NT2/D1 (cell line): ENCODE results near the gene PLA2G4D.

Source experiments
- SUZ12 ChIP-seq: IDR thresholded peaks from 2 replicates; pipeline ENCODE4 v1.6.1; 2011; ENCODE audit not compliant: insufficient read length, insufficient read depth; ENCODE audit errors: extremely low read depth
- YY1 ChIP-seq: IDR thresholded peaks from 2 replicates; pipeline ENCODE4 v1.6.1; 2011; ENCODE audit not compliant: insufficient read length, insufficient read depth
- ZNF274 ChIP-seq: IDR thresholded peaks from 2 replicates; pipeline ENCODE4 v1.6.1; 2011; ENCODE audit warnings: mild to moderate bottlenecking, low read depth, low read length

DNA sequence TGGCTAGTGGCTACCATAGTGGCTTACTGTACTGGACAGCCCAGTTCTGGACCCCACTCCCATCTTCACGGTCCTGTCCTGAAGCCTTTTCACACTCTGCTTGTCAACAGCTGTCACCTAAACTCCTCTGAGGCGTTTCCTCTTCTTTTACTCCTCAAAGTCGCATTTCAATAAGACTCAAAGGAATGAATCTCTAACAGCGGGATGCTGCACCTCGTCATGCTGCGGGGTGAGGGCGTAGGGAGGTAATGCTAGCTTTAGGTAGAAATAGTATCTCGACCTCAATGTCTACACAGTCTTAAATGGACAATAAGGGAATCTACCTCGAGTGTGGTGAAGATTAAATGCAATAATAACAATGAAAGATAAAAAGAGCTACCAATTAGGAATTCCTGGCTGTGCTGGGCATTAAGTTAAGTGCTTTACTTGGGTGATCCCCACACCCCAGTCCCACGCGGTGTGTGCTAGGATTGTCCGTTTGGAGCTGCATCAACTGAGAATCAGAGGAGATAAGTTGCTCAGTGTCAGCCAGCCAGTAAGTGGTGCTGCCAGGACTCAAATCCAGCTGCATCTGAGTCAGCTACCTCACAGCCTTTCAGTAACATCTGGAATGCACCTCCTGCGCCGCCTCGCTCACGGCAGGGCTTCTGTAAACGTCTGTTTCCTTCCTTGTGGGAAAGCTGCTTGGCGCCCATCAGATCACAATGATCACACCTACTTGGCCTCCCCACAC, 14.0 kb downstream of the PLA2G4D start:
- TF ChIP-seq YY1 (no peak), ZNF274 (no peak), SUZ12 (no peak)
